GM04503 (cell line): ENCODE data around the gene FAM107B.

Experiments used
- DNase-seq: peaks from one replicate; pipeline ENCODE4 v3.0.0-alpha.2; 2012; ENCODE audit warnings: low read depth

The FAM107B gene

GRCh38 chr10:14776546-14776945 lies 1.8 kb upstream of the FAM107B start:
- no peak for DNase-seq

- no peak for DNase-seq
These were observed 959 bp upstream of the FAM107B start for GRCh38 chr10:14775656-14776055.

- DNase-seq: no peak
These were observed 500 bp downstream of the FAM107B start for GRCh38 chr10:14774214-14774580.

- no peak for DNase-seq
These were observed 1.0 kb downstream of the FAM107B start for GRCh38 chr10:14773551-14774213.

- DNase-seq: no peak
These were observed 2.3 kb downstream of the FAM107B start for GRCh38 chr10:14772399-14772798.

- no peak for DNase-seq
These were observed 3.8 kb downstream of the FAM107B start for GRCh38 chr10:14770927-14771326.

GRCh38 chr10:14761372-14761771 lies 13.3 kb downstream of the FAM107B start:
- DNase-seq: no peak

- DNase-seq: no peak
These were observed 15.6 kb downstream of the FAM107B start for GRCh38 chr10:14758994-14759664.

- DNase-seq: no peak
These were observed 16.2 kb downstream of the FAM107B start for GRCh38 chr10:14758451-14758850.

GRCh38 chr10:14757986-14758385 lies 16.7 kb downstream of the FAM107B start:
- no peak for DNase-seq

GRCh38 chr10:14757394-14757793 lies 17.3 kb downstream of the FAM107B start:
- DNase-seq: no peak

- DNase-seq: no peak
These were observed 21.3 kb downstream of the FAM107B start for GRCh38 chr10:14753441-14753840.

- peak; percentile 6 for DNase-seq
These were observed 22.8 kb downstream of the FAM107B start for GRCh38 chr10:14751921-14752320.

- no peak for DNase-seq
These were observed 23.4 kb downstream of the FAM107B start for GRCh38 chr10:14751014-14751896.

- DNase-seq: no peak
These were observed 25.5 kb downstream of the FAM107B start for GRCh38 chr10:14749070-14749809.

- no peak for DNase-seq
These were observed 26.3 kb downstream of the FAM107B start for GRCh38 chr10:14748441-14748840.

GRCh38 chr10:14742815-14743214 lies 31.9 kb downstream of the FAM107B start:
- DNase-seq: no peak

- no peak for DNase-seq
These were observed 32.3 kb downstream of the FAM107B start for GRCh38 chr10:14742382-14742781.

- DNase-seq: no peak
These were observed 33.9 kb downstream of the FAM107B start for GRCh38 chr10:14740684-14741247.

- no peak for DNase-seq
These were observed 36.7 kb downstream of the FAM107B start for GRCh38 chr10:14737808-14738545.

GRCh38 chr10:14736600-14737081 lies 38.1 kb downstream of the FAM107B start:
- DNase-seq: peak; percentile 16
